Upper lobe of right lung (tissue), 1 donor: ENCODE data around the gene MBOAT2. TPM values are rescaled to one million over a fixed set of nuclear protein-coding genes. Genes with fewer than 3 reads are reported as not detected.

Source experiments
- ATAC-seq: fragments of 200-7000 bp; cut with Tn5 transposase; one replicate; pipeline ENCODE4 v1.9.1; 2020; ENCODE audit warnings: mild to moderate bottlenecking, moderate library complexity
- DNase-seq: peaks from one replicate; pipeline ENCODE4 v3.0.0-alpha.2; 2020
- H3K27ac ChIP-seq: fragments of 200-600 bp; one replicate; pipeline ENCODE4 v1.8.0; 2022
- H3K27me3 ChIP-seq: fragments of 200-600 bp; one replicate; pipeline ENCODE4 v1.8.0; 2022; ENCODE audit warnings: mild to moderate bottlenecking
- H3K36me3 ChIP-seq: fragments of 200-600 bp; one replicate; pipeline ENCODE4 v1.8.0; 2022
- H3K4me1 ChIP-seq: fragments of 200-600 bp; one replicate; pipeline ENCODE4 v1.8.0; 2022
- H3K4me3 ChIP-seq: fragments of 200-600 bp; one replicate; pipeline ENCODE4 v1.8.0; 2022; ENCODE audit warnings: mild to moderate bottlenecking
- H3K9me3 ChIP-seq: fragments of 200-600 bp; one replicate; pipeline ENCODE4 v1.8.0; 2022
- CTCF ChIP-seq: fragments of 200-600 bp; IDR thresholded peaks from one replicate; pipeline ENCODE4 v1.8.0; 2022; ENCODE audit warnings: antibody characterized with exemption
- intact Hi-C: fragments of 100-400 bp; cut with DNase I; formaldehyde crosslinking; loops from one replicate; pipeline ENCODE4 v1.11.0; 2022
- total RNA-seq: library from RNA; stranded (reverse); fragmentation: NEBNext Ultra II Directional; extraction: Animal tissue kit (Norgen Biotek cat#: 25700); gene quantifications from one replicate; pipeline ENCODE4 v1.2.1, GENCODE V29; 2021
- donor health status: DM: no; HTN: yes; CAD: no; lungs with severe emphysema.

Gene MBOAT2
- total RNA-seq, 1 donor from 2014 or later, result 31.4 TPM

- no peaks in the 10 kb centered on the region for H3K36me3 ChIP-seq
- ATAC-seq (no peak), DNase-seq (no peak)
- H3K4me1 ChIP-seq, result peaks cover 4% of the 10 kb centered on the region
- no peak overlapping the region for H3K27ac ChIP-seq
- TF ChIP-seq CTCF, result no peak
- H3K4me3 ChIP-seq, result no peak overlapping the region
- intact Hi-C loops, result no loop called here
- no peaks in the 10 kb centered on the region for H3K9me3 ChIP-seq
- H3K27me3 ChIP-seq, result peaks cover 4% of the 10 kb centered on the region
Observed at GRCh38 chr2:8841932-8842331, 161.6 kb downstream of the MBOAT2 start.

GRCh38 chr2:8840475-8841091 lies 162.9 kb downstream of the MBOAT2 start:
- Histone ChIP-seq H3K27me3 (no peaks in the 10 kb centered on the region), H3K4me1 (peaks cover 13% of the 10 kb centered on the region), H3K4me3 (no peak overlapping the region), H3K36me3 (no peaks in the 10 kb centered on the region), H3K27ac (no peak overlapping the region), H3K9me3 (no peaks in the 10 kb centered on the region)
- ATAC-seq (peak; percentile 8), DNase-seq (no peak)
- no peak for TF ChIP-seq CTCF
- intact Hi-C loops, result no loop called here

DNA sequence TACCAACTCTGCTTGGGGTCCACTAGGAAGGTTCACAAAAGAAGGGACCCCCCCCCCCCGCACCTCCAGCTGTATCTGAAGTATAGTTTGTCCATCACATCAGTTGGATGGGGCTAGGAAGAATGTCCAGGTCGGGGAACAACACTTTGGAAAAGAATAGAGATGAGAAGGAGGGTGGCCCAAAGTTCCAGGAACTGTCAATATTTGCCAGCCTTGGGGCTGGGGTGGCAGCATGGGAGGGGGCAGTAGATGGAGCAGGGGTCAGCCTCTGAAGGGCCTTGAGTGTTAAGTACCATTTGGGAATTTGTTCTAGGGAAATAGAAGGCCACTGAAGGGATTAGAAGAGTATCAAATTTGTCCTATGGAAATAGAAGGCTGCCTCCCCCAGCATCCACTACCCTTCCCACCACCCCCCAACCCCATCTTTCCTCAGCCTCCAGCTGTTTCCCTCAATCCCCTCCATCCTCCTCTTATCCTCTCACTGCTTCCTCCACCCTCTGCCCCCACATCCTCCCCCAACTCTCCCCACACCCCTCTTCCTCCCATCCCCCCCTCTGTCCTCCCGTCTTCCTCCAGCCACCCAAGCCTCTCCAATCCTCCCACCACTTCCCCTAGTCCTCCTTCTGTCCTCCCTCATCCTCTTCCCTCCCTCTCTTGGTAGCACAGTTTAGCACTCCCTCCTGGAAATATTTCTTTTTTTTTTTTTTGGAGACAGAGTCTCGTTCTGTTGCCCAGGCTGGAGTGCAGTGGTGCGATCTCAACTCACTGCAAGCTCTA lies 164.1 kb downstream of the MBOAT2 start:
- no peak for DNase-seq
- no peaks in the 10 kb centered on the region for H3K36me3 ChIP-seq
- peaks cover 25% of the 10 kb centered on the region for H3K4me1 ChIP-seq
- no peak for TF ChIP-seq CTCF
- no peak for ATAC-seq
- intact Hi-C loops, result no loop called here
- H3K4me3 ChIP-seq, result no peak overlapping the region
- H3K27me3 ChIP-seq, result no peaks in the 10 kb centered on the region
- H3K9me3 ChIP-seq, result no peaks in the 10 kb centered on the region
- no peak overlapping the region for H3K27ac ChIP-seq

DNA sequence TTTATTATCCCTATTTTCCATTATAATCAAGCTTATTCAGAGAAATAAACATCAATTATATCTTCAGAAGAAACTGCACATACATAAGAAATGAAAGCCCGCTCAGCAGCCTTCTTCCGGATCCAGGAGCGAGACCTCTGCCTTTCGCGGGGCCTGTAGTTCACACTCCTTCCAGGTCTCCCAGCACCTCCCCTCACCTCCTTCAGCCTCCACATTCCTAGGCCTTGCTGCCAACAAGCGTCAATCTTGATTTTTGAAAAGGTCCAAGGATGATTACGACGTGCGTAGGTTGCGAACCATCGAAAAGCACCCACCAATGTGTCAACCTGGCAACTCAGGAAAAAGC lies 165.7 kb downstream of the MBOAT2 start:
- Histone ChIP-seq H3K4me3 (peak overlapping the region; percentile 98), H3K27ac (no peak overlapping the region), H3K27me3 (no peaks in the 10 kb centered on the region), H3K9me3 (no peaks in the 10 kb centered on the region), H3K4me1 (peaks cover 25% of the 10 kb centered on the region), H3K36me3 (no peaks in the 10 kb centered on the region)
- DNase-seq, result no peak
- peak; percentile 20 for ATAC-seq
- intact Hi-C loops, result no loop called here
- no peak for TF ChIP-seq CTCF

DNA sequence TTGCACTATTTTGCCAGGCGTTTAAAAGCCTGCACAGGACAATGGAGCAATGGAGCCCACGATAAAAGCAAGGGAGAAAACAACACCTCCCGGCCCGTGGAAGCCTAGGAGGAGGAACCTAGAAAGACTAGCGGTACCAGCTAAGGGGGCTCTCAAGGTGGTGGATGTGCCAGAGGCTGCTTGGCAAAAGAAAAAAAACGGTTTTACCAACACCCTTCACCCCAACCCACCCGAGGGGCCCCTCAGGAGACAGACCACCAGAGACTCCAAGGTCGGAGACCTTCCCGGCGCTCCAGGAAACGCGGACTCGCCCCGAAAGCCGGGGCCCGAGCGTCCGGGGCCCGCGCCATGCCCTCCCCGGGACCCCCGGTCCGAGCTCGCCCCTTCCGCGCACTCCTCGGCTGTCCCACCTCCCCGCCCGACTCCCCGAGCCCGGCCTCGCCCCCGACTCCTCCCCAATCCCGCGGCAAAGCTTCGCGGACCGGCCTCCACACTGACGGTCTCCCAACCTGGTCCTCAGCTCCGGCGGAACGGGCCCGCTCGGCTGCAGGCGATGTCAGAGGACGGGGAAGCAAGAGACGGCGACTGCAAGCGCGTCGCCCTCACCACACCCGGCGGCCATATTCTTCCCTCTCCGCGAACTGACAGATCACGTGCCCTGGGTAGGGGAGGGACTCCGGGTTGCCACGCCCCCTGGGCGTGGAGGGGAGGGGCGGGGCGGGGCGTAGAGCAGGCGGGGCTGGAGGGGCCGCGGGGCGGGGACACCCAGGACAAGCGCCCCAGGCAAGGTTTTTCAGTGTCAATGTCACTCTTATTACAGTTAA lies 166.3 kb downstream of the MBOAT2 start, which contains the start of gene KIDINS220:
Gene KIDINS220, minus strand, starts transcription at position 643 of the 824 bp plus-strand sequence. CDS start 10,520 bp downstream, outside the sequence.
- DNase-seq (peak; percentile 92), ATAC-seq (peak; percentile 98)
- Histone ChIP-seq H3K4me3 (peak within 1 kb of the TSS; percentile 98), H3K4me1 (peaks cover 25% of the 10 kb centered on the region), H3K9me3 (no peaks in the 10 kb centered on the region), H3K27me3 (no peaks in the 10 kb centered on the region), H3K36me3 (no peaks in the 10 kb centered on the region), H3K27ac (peak within 1 kb of the TSS; percentile 91)
- intact Hi-C loops, result no loop called here
- no peak for TF ChIP-seq CTCF
